HCT116 (cell line): Measurements from ENCODE around the gene NAXE. TPM values are rescaled to one million over a fixed set of nuclear protein-coding genes. Genes with fewer than 3 reads are reported as not detected.

Experiments
- total RNA-seq: library from RNA; stranded (reverse); gene quantifications from one replicate; pipeline ENCODE4 v1.2.1, GENCODE V29; 2021; ENCODE audit not compliant: unreplicated experiment

Gene NAXE
- total RNA-seq, 1 experiment from 2014 or later, result 139 TPM

Other genes with a start within 250 kb of the NAXE start
- 5.7 TPM for gene RHBG, start 222.6 kb upstream of the NAXE start, total RNA-seq
- 44.2 TPM for gene MEF2D, start 91.0 kb upstream of the NAXE start, total RNA-seq
- gene IQGAP3, start 19.2 kb upstream of the NAXE start, total RNA-seq, result 38.8 TPM
- gene TTC24, start 12.1 kb upstream of the NAXE start, total RNA-seq, result not detected
- gene GPATCH4, start 9.7 kb downstream of the NAXE start, total RNA-seq, result 39.4 TPM
- gene HAPLN2, start 27.6 kb downstream of the NAXE start, total RNA-seq, result 0.54 TPM
- gene BCAN, start 50.3 kb downstream of the NAXE start, total RNA-seq, result not detected
- 8.4 TPM for gene NES, start 85.6 kb downstream of the NAXE start, total RNA-seq
- gene CRABP2, start 113.8 kb downstream of the NAXE start, total RNA-seq, result 209 TPM
- gene METTL25B, start 136.7 kb downstream of the NAXE start, total RNA-seq, result 36.5 TPM
- gene ISG20L2, start 137.0 kb downstream of the NAXE start, total RNA-seq, result 41.7 TPM
- gene MRPL24, start 149.3 kb downstream of the NAXE start, total RNA-seq, result 111 TPM
- gene HDGF, start 159.9 kb downstream of the NAXE start, total RNA-seq, result 304 TPM
- 78.1 TPM for gene PRCC, start 175.8 kb downstream of the NAXE start, total RNA-seq
- gene SH2D2A, start 225.1 kb downstream of the NAXE start, total RNA-seq, result 4.8 TPM